ENCODE results near the gene ASB6.
"Not testable (repeated sequence)": the region's sequence is repeated elsewhere in the genome, so short reads cannot be mapped to it uniquely, and the experiment has no call there.

ASB6 gene

DNA sequence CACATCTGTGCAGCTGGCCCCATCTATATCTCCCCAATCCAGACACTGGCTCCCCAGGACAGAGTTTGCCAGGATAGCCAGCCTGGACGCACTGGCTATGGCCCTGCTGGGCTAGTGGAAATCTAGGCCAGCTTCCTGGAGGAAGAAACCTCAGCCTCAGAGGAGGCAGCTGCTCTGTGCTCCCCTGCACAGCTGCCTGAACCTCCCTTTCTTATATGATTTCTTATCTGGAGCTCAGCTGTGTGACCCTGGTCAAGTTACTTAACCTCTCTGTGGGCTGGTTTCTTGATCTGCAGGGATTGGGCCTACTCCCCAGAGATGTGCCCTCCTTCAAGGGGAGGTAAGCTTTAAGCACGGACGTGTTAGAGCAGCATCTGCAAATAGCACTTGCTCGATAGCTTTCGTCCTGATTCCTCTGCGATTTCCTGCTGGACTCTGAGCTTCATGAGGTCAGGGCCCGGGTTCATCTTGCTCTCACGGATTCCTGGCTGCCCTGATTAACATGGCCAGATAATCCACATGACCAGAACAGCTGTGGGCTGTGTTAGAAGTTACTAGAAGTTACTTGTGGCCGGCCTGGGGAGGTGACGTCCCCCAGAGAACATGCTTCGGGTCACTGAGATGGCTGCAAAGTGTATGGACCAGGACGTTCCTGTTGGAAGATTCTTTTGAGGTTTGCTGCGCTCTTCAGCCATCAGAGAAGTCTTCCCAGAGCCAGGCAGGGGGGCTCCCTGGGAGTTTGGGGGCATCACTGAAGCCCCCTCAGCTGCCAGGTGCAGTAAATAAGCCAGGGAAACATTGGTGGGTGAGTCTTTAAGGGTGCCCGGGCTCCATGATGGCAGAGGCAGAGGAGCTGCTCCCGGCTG lies 35.6 kb downstream of the ASB6 start:
- no peak for DNase-seq (ENCODE audit: low read depth in 2 of 2)

GRCh38 chr9:129604766-129605163 lies 37.2 kb downstream of the ASB6 start:
- DNase-seq (ENCODE audit: low read depth in 2 of 2): no peak

GRCh38 chr9:129604056-129604765 lies 37.7 kb downstream of the ASB6 start:
- DNase-seq (ENCODE audit: low read depth in 2 of 2): no peak

DNA sequence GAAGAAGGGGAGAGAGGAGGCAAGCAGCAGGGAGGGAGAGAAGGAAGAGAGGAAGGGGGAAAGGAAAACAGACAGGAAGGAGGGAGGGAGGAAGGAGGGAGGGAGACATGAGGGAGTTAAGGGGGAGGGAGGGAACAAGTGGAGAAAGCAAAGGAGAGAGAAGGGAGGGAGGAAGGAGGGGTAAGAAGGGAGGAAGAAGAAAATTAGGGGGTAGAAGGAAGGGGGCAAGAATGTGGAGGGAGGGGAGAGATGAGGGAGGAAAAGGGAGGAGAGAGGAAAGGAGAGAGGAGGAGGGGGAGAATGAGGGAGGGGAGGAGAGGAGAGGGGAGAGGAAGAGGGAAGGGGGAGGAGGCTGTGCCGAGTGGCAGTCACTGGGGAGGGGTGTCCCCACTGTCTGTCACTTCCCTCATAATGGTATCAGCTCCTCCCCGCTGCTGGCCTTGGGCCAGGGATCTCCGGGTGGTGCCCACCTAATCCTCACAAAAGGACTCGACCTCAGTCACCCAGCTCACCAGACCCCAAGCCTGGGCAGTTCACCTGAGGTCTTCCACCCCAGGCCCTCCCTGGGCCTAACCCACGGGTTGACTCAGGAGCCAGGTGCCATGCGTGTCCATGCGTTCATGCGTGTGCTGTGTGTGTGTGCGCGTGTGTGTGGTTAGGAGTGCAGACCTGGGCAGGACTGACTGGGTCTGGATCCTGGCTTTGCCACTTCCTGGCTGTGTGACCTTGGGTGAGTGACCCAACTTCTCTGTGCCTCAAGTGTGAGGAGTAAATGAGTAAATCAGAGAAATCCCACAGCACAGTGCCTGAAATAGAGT lies 39.1 kb downstream of the ASB6 start:
- no peak for DNase-seq (ENCODE audit: low read depth in 2 of 2)

- no peak for DNase-seq (ENCODE audit: low read depth in 2 of 2)
Observed at GRCh38 chr9:129601082-129601674, 40.8 kb downstream of the ASB6 start.

GRCh38 chr9:129598089-129598596 lies 43.8 kb downstream of the ASB6 start:
- no peak for DNase-seq (ENCODE audit: low read depth in 2 of 2)

DNA sequence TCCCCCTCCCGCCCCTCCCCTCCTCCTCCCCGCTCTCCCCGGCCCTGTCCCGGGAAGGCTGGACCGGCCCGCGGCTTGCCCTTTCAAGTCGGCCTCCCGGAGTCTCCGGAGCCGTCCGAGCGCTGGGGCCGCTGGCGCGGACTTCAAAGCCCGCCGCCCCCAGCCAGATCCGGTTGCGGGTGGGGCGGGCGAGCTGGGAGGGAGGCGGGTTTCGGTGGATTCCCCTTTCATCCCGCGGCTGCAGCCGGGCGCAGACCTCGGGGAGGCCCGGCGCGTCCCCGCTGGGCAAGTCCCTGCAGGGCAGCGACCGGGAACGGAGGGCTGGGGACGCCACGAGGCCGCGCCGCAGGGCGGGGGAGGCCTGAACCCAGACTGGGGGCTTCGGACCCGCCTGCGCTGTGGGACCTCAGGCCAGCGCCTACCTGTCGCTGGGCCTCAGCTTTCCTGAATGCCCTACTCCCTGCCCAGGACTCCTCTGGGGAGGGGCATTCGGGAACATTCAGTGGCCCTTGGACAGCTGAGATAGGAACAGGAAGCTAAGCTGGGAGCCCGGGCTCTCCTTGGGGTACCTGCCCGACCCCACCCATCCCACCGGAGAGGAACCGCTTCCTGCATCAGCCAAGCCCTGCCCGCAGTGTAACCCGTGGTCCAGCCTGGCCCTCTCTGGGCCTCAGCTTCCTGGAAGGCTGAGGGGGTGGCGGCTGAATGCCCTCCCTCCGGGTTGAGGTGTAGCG lies 44.4 kb downstream of the ASB6 start:
- no peak for DNase-seq (ENCODE audit: low read depth in 2 of 2)

DNA sequence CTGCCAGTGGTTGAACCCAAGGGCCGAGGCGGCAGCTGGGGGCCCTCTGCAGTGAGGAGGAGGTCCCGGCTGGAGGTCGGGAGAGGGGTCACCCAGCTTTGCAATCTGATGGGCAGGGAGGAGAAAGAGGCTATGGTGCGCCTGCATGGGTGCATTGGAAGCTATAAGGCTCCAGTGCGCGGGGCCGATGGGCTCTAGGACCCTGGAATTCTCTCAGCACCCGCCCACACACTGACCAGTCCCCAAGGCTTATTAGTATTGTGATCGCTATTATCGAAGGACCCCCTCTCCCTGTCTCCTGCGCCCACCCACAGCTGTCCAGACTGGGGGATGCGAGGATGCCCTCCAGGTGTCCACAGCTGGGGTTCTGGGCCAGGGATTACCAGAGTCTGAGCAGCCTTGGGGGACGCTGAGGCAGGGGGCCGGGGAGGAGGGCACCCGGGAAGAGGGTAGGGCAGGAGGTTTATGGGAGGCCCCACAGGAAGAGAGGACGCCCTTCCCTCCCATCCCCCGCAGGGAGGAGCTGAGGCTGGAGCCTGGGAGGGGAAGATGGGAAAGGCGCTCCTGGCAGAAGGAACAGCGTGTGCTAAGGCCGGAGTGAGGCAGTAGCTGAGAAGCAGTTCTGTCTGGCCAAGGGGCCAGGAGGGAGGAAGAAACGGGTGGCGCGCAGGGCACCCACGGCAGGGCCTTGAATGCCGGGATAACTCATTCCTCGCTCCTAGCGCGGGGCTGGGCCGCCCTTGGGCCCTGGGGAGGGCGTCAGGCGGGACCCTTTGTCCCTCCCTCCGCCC lies 45.2 kb downstream of the ASB6 start:
- DNase-seq (ENCODE audit: low read depth in 2 of 2): no peak

- no peak for DNase-seq (ENCODE audit: low read depth in 2 of 2)
Observed at GRCh38 chr9:129595903-129596540, 45.9 kb downstream of the ASB6 start.

DNA sequence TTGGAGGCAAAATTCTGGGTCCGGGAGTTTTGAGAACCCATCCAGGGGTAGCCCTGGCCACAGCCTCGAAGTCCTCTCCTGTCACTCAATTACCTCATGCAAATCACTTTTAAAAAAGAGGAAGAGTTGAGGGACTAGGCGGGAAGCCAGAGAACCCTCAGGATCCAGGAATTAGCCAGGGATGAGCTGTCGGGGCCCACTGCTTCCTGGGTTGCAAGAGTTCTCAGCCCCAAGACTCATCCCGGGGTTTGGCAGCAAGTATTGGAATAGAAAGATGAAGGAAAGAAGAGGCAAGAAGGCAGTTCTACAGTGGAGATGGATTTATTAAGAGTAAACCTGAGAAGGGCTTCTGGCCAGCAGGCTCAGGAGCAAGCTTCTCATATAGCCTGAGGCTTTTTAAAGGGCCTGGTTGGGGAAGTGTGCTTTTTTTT lies 46.6 kb downstream of the ASB6 start:
- no peak for DNase-seq (ENCODE audit: low read depth in 2 of 2)

DNA sequence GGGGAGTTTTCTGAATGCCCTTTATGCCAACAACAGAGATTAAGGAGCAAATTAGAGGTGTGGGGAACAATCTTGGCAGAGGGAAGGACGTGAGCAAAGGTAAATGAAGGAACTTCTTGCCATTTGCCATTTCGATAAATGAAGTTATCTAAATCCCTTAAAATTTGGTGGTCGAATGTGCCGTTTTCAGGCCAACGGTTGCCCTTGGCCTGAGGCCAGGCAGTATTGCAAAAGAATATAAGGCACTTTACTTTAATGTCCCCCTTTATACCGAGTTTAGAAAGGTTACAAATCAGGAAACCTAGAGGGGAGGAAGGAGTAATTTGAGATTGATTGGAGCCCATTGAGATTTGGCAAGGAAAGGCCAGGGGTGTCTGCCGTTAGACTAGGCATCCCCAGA lies 47.3 kb downstream of the ASB6 start:
- no peak for DNase-seq (ENCODE audit: low read depth in 2 of 2)

GRCh38 chr9:129592790-129593189 lies 49.2 kb downstream of the ASB6 start:
- not testable (repeated sequence) for DNase-seq (ENCODE audit: low read depth in 2 of 2)

DNA sequence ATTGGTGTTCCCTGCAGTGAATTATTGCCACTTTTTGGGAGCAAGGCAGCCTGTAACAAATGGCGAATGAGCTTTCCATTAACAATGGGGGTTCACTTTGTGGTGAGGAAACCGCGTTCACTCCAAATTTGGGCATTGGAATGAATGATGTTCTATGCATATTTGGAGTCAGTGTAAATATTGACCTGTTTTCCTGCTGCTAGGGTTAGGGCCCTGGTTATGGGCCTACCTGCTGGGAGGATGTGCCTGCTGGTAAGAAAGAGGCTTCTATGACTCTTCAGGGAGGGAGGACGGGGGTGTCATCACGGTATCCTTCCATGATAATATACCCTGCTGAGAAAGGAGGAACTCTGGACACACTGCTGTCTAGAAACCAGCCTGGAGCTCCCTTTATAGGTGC lies 50.0 kb downstream of the ASB6 start:
- no peak for DNase-seq (ENCODE audit: low read depth in 2 of 2)

DNA sequence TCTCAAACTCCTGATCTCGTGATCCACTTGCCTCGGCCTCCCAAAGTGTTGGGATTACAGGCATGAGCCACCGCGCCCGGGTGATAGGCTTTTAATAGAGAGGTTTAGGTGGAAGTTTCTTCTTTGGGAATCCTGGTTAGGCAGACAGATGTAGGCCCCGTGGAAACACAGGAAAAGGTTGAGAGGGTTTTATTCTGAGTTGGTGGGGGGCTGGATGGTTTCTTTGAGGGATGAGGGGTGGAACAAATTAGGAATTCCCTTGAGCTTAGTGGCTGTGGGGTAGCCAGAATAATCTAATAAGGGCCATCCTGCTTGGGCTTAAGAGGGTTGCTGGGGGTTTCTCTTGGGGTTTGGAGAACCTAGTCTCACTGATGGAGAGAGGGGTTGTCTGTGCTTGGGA lies 51.5 kb downstream of the ASB6 start:
- no peak for DNase-seq (ENCODE audit: low read depth in 2 of 2)

DNA sequence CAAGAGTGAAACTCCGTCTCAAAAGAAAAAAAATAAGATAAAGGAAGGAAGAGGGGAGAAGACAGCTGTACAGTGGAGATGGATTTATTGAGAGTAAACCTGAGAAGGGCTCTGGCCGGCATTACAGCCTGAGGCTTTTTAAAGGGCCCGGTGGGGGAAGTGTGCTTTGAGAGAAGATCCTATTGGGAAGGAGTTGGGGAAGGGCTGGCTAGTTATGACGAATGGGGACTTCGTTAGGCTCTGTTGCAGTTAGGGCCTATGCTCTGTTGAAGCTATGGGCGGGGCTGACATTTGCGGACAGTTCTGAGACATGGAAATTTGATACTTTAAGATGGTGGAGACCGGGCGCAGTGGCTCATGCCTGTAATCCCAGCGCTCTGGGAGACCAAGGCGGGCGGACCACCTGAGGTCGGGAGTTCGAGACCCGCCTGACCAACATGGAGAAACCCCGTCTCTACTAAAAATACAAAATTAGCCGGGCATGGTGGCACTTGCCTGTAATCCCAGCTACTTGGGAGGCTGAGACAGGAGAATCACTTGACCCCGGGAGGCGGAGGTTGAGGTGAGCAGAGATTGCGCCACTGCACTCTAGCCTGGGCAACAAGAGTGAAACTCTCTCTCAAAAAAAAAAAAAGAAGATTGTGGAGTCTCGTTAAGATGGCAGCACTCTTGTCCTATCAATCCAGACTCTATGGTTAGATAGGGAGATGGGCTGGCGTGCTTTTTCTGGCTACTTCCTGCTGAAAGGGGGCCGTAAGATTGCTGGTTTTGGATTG lies 54.3 kb downstream of the ASB6 start:
- no peak for DNase-seq (ENCODE audit: low read depth in 2 of 2)

GRCh38 chr9:129586685-129587084 lies 55.3 kb downstream of the ASB6 start:
- DNase-seq (ENCODE audit: low read depth in 2 of 2): no peak

- DNase-seq (ENCODE audit: low read depth in 2 of 2): no peak
Observed at GRCh38 chr9:129586245-129586644, 55.7 kb downstream of the ASB6 start.

DNA sequence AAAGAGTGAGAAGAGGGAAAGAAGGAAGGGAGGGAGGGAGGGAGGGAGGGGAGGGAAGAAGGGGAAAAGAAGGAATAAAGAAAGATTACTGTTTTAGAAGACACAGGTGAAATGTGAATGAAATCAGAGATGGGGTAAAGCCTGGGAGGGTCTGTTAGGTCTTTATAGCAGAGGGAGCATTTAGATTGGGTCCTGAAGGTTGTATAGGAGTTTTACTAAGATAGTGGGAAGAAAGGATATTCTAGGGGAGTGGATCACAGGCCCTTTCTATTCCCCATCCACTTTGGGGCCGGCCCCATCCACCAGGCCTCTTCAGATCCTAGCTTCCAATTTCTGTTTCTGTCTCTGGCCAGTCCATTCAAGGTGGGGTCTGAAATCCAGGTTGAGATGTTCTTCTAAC lies 56.6 kb downstream of the ASB6 start:
- no peak for DNase-seq (ENCODE audit: low read depth in 2 of 2)
